GM15510 (cell line): Measurements from ENCODE around the gene HK2.

ENCODE experiments used
- POLR2A ChIP-seq: IDR thresholded peaks from 3 replicates; pipeline ENCODE4 v1.6.1; 2011; ENCODE audit warnings: borderline replicate concordance; ENCODE audit not compliant: insufficient read length; ENCODE audit errors: extremely low read depth

Gene HK2

DNA sequence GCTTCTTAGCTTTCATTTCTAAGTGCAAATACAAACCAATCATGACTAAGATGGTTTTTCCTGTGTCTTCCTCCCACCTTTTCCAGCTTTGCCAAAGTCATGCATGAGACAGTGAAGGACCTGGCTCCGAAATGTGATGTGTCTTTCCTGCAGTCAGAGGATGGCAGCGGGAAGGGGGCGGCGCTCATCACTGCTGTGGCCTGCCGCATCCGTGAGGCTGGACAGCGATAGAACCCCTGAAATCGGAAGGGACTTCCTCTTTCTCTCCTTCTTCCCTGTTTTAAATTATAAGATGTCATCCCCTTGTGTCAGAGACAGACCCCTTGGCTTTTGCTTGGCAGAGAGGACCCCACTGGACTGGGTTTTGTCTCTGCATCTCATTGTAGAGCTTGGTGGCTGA lies 56.8 kb downstream of the HK2 start:
- no peak for TF ChIP-seq POLR2A

DNA sequence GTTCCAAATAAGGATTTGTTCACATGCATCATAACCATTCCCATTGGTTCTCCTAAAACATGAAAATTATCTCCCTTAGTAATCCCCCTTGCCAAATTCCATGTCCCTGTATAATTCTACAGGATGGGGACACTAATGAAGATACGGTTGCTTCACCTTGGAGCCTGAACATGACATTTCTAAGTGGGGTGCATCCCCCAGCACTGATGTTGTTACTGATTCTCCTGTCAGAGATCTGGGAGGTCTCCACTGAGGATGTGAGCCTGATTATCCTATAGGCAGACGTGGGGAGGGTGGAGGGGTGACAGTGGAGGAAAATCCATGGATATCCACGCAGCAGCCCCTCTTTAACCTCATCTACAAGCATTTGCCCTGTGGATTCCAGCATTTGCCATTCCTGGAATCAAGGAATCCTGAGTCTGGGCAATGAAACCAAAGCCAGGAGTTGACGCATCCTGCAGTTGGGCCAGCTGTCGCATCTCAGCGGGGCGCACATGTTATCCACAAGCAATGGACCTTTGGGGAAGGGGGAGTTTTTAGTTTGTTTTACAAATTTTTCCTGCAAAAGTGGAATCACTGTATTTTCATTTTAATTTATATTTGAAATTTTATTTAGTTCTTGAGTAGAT lies 57.3 kb downstream of the HK2 start:
- TF ChIP-seq POLR2A = no peak

DNA sequence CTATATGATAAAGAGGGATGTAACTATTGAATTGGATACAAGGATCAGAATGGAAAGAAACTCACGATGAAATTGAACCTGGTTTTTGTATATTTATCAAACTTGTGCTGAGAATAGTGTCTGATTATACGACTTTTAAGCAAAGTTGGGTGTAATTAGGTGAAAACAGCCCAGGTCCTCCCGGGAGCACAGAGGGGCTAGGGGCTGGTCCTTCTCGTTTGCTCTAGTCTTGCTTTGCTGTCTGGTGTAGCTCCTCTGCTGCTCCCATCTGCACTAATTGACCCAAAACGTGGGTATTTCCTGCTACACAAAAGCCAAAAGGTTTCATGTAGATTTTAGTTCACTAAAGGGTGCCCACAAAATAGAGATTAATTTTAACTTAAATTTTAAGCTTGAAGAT lies 58.7 kb downstream of the HK2 start:
- no peak for TF ChIP-seq POLR2A

DNA sequence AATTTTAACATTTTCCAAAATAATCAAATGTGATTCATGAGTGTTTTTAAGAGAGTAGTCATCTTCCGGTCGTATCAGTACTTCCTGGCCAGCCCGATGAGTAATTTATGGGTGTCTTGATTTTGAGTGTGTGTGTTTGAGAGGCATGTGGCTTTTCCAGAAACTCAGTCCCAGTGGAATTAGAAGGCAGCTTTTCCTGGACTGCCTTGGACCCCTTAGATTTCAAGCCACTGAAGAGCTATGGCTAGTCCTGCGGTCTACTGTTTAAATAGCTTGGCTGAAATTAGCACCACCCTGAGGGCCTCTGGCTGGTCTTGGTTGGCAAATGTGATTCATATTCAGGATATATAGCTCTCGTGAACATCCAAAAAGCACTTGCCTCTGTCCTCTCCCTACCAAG lies 59.4 kb downstream of the HK2 start:
- no peak for TF ChIP-seq POLR2A

DNA sequence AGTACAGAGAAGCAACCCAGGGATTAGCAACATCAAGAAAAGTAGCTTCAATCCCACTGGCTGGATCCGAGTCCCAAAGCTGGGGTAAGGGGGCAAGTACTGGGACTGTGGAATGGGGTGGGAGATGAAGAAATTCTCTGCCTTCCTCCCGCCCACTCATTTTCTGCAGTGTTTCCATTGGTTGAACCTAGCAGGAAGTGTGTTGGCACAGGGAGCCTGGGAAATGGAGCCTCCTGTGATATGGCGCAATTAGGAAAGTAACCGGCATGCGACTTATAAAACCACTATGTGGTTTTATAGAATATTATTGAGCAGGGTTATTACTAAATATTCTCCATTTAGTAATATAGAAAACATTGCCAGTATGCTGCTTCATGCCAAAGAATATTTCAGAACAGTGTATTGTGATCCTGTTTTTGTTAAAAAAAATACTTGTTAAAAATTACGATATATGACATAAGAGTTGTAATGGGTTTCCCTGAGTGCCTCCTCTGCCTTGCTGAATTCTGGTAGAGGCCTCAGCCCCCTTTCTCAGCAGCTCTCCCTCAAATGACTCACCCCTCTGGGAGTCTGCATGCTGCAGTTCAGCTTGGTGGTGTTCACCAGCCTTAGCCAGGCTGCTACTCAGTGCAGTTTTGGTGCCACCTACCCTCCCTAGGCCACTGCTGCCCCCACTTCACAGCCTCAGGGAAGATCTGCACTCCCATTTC lies 60.5 kb downstream of the HK2 start:
- TF ChIP-seq POLR2A = no peak

DNA sequence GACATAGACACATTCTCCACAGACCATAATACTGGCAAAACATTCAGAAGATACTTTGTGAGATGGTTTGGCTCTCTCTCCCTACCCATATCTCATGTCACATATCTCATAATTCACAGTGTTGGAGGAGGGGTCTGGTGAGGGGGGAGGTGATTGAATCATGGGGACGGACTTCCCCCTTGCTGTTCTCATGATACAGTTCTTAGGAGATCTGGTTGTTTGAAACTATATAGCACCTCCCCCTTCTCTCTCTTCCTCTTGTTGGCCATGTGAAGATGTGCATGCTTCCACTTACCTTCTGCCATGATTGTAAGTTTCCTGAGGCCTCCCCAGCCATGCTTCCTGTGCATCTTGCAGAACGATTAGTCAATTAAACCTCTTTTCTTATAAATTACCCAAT lies 61.1 kb downstream of the HK2 start:
- TF ChIP-seq POLR2A = no peak

DNA sequence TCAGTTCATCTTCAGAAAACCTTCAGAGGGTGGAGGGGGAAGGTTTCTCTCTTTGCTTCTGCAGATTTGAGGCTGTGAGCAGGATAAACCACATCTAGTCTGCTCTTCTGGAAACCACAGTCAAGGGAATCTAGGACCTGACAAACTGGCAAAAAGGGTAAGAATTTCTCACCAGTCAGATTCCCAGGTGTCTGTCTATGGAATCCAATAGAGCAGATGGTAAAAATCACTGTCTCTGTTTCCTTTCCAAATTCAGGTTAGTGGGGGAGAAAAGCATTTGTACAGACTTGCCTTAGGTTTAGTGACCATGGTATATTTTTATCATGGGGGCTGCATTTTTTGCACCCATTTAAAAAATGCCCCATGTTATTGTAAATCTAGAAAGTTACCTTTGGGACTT lies 62.3 kb downstream of the HK2 start:
- no peak for TF ChIP-seq POLR2A

DNA sequence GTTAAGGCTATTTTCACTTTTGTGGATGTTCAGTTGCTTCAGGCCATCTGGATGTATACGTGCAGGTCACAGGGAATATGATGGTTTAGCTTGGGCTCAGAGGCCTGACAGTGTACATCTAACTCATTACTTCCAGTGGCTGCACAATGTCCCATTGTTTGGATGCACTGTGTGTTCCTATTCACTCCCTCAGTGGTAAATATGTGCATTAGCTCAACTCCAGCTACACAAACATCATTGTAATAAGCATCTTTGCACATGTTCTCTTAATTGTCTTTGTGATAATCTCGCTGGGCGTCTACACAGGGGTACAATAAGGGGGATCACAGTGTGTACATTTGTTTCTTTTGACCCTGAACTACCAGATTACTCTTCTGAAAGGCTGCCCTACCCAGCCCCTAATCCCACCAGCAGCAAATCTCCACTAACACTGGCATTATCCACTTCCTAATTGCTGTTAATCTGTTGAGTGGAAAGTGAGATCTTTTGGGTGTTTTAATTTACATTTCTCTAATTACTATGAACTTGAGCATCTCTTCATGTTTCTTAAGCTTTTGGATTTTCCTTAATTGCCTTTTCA lies 68.4 kb downstream of the HK2 start:
- TF ChIP-seq POLR2A = no peak

DNA sequence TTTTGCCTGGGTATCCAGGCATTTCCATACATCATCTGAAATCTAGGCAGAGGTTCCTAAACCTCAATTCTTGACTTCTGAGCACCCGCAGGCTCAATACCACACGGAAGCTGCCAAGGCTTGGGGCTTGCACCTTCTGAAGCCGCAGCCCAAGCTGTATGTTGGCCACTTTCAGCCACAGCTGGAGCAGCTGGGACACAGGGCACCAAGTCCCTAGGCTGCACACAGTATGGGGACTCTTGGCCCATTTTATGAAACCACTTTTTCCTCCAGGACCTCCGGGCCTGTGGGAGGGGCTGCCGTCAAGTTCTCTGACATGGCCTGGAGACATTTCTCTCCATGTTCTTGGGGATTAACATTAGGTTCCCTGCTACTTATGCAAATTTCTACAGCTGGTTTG lies 72.5 kb downstream of the HK2 start:
- no peak for TF ChIP-seq POLR2A

DNA sequence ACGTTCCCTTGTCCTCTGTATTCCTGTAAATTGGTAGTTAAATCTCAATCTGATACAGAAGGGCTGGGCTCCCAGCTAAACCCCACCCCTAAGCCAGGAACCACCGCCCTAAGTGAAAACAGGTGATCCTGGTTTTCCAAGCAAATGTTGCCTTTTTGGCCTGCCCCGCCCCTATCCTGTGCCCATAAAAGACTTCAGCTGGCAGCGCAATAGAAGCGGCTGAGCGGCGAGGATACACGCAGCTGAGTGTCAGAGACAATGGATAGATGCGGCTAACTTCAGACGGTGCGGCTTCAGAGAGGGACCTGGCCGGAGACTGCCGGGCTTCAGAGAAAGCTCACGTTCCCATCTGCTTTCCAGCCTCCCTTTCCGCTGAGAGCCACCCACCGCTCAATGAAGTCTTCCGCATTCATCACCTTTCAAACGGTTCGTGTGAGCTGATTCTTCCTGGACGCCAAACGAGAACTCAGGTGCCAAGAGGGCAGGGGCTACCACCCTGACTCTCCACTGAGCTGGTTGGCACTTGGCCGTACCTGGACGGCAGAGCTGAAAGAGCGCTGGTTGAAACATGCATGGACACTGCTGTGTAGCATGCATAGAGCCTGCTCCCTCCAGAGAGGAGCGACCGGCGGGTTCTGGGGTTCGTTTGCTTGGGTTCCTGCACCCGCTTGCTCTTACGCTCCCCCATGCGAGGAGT lies 75.0 kb downstream of the HK2 start:
- no peak for TF ChIP-seq POLR2A

DNA sequence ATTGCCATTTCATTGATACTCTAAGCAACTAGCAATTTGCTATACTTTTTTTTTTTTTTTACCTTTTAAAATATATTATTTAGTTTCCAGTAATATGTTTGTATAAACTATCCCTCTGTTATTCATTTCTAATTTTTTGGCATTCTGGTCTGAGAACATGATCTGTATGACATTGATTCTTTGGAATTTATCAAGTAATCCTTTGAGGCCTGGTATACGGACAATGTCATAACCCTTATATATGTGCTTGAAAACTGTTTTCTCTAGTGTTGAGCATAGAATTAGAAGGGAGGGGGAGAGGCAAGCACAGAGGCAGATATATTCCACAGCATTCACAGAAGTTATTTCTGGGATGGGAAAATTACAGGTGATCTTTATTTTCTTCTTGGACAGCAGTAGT lies 76.3 kb downstream of the HK2 start:
- TF ChIP-seq POLR2A = no peak

DNA sequence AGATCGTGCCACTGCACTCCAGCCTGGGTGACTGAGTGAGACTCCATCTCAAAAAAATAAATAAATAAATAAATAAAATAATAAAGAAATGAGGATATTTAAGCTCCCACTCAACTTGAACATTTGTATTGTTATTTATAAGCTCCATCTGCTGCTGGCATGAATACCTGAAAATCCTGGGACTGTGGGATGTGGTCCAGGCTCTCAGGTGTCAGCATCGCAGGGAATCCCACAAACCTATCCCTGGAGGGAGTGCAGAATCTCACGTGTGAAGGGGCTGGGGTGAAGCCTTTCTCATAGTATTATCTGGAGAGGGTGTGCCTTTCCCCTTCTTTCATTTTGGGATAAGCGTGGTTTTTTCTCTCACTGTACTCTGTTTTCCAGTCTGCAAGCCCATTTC lies 77.1 kb downstream of the HK2 start:
- TF ChIP-seq POLR2A = no peak

DNA sequence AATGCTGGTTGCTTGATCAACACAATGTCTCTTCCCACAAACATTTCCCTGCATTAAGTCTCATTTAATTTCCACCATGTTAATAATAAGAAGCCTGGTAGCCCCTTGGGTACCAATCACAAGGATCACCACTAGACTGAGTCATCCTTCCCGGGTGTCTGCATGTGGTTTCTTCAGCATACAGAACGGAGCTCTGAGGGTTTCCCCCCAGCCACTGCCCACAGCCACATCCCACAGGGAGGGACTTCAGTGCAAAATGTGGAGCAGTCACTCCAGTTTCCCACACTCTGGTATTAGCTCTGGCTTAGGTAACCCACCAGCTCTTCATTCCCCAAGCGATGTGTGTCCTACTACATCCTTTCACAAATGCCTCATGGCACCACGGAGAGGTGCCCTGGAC lies 81.8 kb downstream of the HK2 start:
- no peak for TF ChIP-seq POLR2A

DNA sequence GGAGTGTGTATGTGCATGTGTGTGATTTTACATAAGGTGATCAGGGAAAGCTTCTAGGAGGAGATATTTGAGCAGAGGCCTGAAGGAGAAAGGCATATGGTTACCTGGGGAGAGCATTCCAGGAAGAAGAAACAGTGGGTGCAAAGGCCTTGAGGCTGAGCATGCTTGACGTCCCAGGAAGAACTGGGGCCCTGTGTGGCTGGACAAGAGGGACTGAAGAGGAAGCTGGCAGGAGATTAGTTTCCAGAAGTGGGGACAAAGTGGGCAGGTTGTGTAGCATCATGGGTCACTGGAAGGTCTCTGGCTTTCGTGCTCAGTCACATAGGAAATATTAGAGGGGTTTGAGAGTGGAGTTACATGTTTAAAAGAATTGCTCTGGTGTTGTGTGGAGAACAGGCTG lies 82.5 kb downstream of the HK2 start:
- TF ChIP-seq POLR2A = no peak
